ENCODE data around the gene GUCY2F. TPM values are rescaled to one million over a fixed set of nuclear protein-coding genes. Genes with fewer than 3 reads are reported as not detected.

Gene GUCY2F
- polyA plus RNA-seq, 6 donors from 2014 or later: not detected

DNA sequence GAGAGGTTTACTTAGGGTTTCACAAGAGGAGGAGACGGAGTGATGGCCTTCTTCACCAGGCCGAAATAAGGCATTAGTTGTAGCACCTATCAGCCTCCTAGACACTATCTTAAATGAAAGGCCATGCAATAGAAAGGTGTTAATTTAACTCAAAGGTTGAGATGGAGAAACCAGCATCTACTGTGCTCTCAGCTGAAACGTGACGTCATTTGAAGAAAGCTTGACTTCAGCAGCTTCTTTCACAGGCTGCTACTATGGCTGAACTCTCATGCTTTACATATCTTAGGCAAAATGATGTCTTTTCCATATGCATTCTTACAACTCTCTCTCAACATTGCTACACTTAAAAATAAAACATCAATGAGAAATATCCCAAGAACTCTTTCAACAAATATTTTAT, 99.6 kb downstream of the GUCY2F start:
- Mint-ChIP-seq H3K27me3 (peaks cover 0 to 3% (median 0%) of the 10 kb centered on the region in 3 donors), H3K9me3 (peaks cover 0 to 3% (median 0%) of the 10 kb centered on the region in 7 donors), H3K4me3 (no peak overlapping the region), H3K27ac (no peak overlapping the region), H3K36me3 (no peaks in the 10 kb centered on the region), H3K4me1 (no peaks in the 10 kb centered on the region)
- no peak for DNase-seq
- no peak for ATAC-seq (ENCODE audit: low read depth in 2 of 2)

- Mint-ChIP-seq H3K9me3 (peaks cover 0 to 3% (median 0%) of the 10 kb centered on the region in 7 donors), H3K27ac (no peak overlapping the region), H3K36me3 (no peaks in the 10 kb centered on the region), H3K4me1 (no peaks in the 10 kb centered on the region), H3K4me3 (no peak overlapping the region), H3K27me3 (peaks cover 7 to 10% (median 10%) of the 10 kb centered on the region in 3 donors)
- DNase-seq (no peak), ATAC-seq (ENCODE audit: low read depth in 2 of 2) (no peak)
These were observed 103.6 kb downstream of the GUCY2F start for GRCh38 chrX:109378281-109378680.

GRCh38 chrX:109374262-109374960, 107.5 kb downstream of the GUCY2F start:
- DNase-seq (no peak), ATAC-seq (ENCODE audit: low read depth in 2 of 2) (no peak)
- H3K4me1 Mint-ChIP-seq: no peaks in the 10 kb centered on the region
- no peak overlapping the region for H3K4me3 Mint-ChIP-seq
- H3K27ac Mint-ChIP-seq: no peak overlapping the region
- peaks cover 7 to 10% (median 10%) of the 10 kb centered on the region in 3 donors for H3K27me3 Mint-ChIP-seq
- H3K36me3 Mint-ChIP-seq: no peaks in the 10 kb centered on the region
- H3K9me3 Mint-ChIP-seq: peaks cover 0 to 2% (median 0%) of the 10 kb centered on the region in 7 donors

GRCh38 chrX:109373468-109373867, 108.4 kb downstream of the GUCY2F start:
- Mint-ChIP-seq H3K36me3 (no peaks in the 10 kb centered on the region), H3K4me3 (no peak overlapping the region), H3K27ac (no peak overlapping the region), H3K27me3 (peaks cover 7 to 10% (median 7%) of the 10 kb centered on the region in 3 donors), H3K9me3 (peaks cover 0 to 2% (median 0%) of the 10 kb centered on the region in 7 donors), H3K4me1 (no peaks in the 10 kb centered on the region)
- no peak for ATAC-seq (ENCODE audit: low read depth in 2 of 2)
- no peak for DNase-seq

GRCh38 chrX:109372716-109373115, 109.2 kb downstream of the GUCY2F start:
- Mint-ChIP-seq H3K36me3 (no peaks in the 10 kb centered on the region), H3K4me1 (no peaks in the 10 kb centered on the region), H3K9me3 (peaks cover 0 to 2% (median 0%) of the 10 kb centered on the region in 7 donors), H3K4me3 (no peak overlapping the region), H3K27ac (no peak overlapping the region), H3K27me3 (peaks cover 7 to 10% (median 7%) of the 10 kb centered on the region in 3 donors)
- ATAC-seq (ENCODE audit: low read depth in 2 of 2): no peak
- no peak for DNase-seq

- ATAC-seq (ENCODE audit: low read depth in 2 of 2) (no peak), DNase-seq (no peak)
- Mint-ChIP-seq H3K27ac (no peak overlapping the region), H3K4me1 (no peaks in the 10 kb centered on the region), H3K9me3 (peaks cover 0 to 2% (median 0%) of the 10 kb centered on the region in 7 donors), H3K36me3 (no peaks in the 10 kb centered on the region), H3K4me3 (no peak overlapping the region), H3K27me3 (peaks cover 7 to 10% (median 9%) of the 10 kb centered on the region in 3 donors)
These were observed 109.6 kb downstream of the GUCY2F start for GRCh38 chrX:109372291-109372690.

DNA sequence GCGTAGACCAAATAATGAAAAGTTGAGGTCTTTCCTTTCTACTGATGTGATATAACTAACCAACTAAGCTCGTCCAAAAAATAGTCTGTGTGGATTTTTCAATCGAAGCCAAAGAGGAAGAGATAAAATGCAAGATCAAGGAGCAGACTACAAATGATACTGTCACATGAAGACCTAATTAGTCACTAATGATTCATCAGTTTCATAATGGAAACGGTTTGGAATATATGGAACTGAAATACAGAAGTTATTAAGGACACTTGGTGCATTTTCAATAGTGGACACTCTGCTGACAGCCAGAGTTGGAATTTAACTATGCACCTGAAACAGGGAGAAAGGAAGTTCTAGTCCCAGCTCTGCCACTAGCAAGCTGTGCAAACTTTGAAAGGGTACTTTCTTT, 119.8 kb downstream of the GUCY2F start:
- Mint-ChIP-seq H3K36me3 (no peaks in the 10 kb centered on the region), H3K27me3 (peaks cover 0 to 1% (median 0%) of the 10 kb centered on the region in 3 donors)

DNA sequence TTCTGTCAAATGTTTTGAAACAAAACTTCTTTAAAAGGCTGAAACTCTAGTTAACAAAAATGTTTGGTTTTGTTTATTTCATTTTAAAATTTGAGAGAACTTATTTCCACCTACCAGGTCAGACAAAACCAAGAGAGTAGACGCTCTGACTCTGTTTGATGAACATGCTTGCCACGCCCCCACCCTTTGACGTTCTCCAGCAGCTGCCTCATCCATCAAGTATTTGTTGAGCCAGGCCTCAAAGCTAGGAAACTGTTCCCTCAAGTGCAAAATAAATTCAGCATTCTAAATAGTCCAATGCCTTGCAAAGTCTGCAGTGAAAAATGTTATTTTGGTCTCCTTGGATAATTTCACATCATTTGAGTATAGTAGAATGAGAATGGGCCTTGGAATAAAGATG, 121.6 kb downstream of the GUCY2F start:
- ATAC-seq (ENCODE audit: low read depth in 2 of 2) (no peak), DNase-seq (no peak)
- no peak overlapping the region for H3K4me3 Mint-ChIP-seq
- no peaks in the 10 kb centered on the region for H3K27me3 Mint-ChIP-seq
- no peaks in the 10 kb centered on the region for H3K36me3 Mint-ChIP-seq
- no peak overlapping the region for H3K27ac Mint-ChIP-seq
- H3K9me3 Mint-ChIP-seq: peaks cover 0 to 4% (median 1%) of the 10 kb centered on the region in 7 donors
- H3K4me1 Mint-ChIP-seq: no peaks in the 10 kb centered on the region

More for the DNA sequence above, 119.8 kb downstream of the GUCY2F start:
- peaks cover 0 to 4% (median 1%) of the 10 kb centered on the region in 7 donors for H3K9me3 Mint-ChIP-seq
- H3K4me1 Mint-ChIP-seq: no peaks in the 10 kb centered on the region
- H3K27ac Mint-ChIP-seq: no peak overlapping the region
- no peak for DNase-seq
- no peak for ATAC-seq (ENCODE audit: low read depth in 2 of 2)
- no peak overlapping the region for H3K4me3 Mint-ChIP-seq

DNA sequence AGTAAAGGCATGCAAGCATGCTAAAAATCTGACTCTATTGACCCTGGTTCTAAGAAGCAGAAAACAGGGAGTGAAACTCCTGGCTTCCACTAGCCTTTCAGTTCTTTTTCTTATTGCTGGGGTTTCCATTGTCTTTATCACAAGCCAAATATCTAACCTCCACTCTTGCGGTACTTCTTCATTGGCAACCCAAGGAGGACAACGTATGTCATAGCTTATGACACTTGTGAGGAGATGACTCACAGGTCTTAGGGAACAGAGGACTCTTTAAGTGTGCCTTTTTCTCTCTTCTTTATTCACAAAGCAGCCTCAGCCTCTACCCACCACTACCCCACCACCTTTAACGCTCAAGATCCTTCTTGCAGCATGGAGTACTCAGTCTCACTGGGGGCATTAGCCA, 124.2 kb downstream of the GUCY2F start:
- peaks cover 0 to 4% (median 0%) of the 10 kb centered on the region in 7 donors for H3K9me3 Mint-ChIP-seq
- no peak for DNase-seq
- ATAC-seq (ENCODE audit: low read depth in 2 of 2): no peak
- H3K27me3 Mint-ChIP-seq: no peaks in the 10 kb centered on the region
- no peak overlapping the region for H3K27ac Mint-ChIP-seq
- H3K4me1 Mint-ChIP-seq: no peaks in the 10 kb centered on the region
- H3K36me3 Mint-ChIP-seq: no peaks in the 10 kb centered on the region
- H3K4me3 Mint-ChIP-seq: no peak overlapping the region

DNA sequence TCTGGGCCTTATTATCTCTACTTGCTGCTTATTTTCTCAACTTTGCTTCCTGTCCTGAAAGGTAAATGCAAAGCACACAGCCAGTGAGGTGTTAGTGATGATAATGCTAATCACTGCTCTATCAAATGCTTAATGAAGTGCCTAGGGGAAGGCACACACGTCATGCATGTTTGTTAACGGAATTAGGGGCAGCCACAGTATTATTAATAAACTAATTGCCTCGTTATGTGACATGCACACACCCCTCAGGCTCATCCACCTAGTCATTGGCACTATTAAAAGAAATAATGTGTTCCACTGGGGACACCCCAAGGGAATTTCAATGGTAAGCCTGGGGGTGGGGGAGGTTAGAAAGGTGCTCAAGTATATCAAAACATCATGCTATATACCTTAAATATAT, 125.2 kb downstream of the GUCY2F start:
- Mint-ChIP-seq H3K4me1 (no peaks in the 10 kb centered on the region), H3K27me3 (no peaks in the 10 kb centered on the region), H3K27ac (no peak overlapping the region), H3K4me3 (no peak overlapping the region), H3K9me3 (peaks cover 0 to 4% (median 0%) of the 10 kb centered on the region in 7 donors), H3K36me3 (no peaks in the 10 kb centered on the region)
- DNase-seq (no peak), ATAC-seq (ENCODE audit: low read depth in 2 of 2) (no peak)

GRCh38 chrX:109352066-109352588, 129.8 kb downstream of the GUCY2F start:
- Mint-ChIP-seq H3K4me1 (no peaks in the 10 kb centered on the region), H3K36me3 (no peaks in the 10 kb centered on the region), H3K4me3 (no peak overlapping the region), H3K27me3 (no peaks in the 10 kb centered on the region), H3K27ac (no peak overlapping the region), H3K9me3 (peaks cover 0 to 4% (median 0%) of the 10 kb centered on the region in 7 donors)
- DNase-seq: no peak
- no peak for ATAC-seq (ENCODE audit: low read depth in 2 of 2)

GRCh38 chrX:109351557-109351956, 130.3 kb downstream of the GUCY2F start:
- no peaks in the 10 kb centered on the region for H3K36me3 Mint-ChIP-seq
- H3K4me3 Mint-ChIP-seq: no peak overlapping the region
- no peak for ATAC-seq (ENCODE audit: low read depth in 2 of 2)
- H3K9me3 Mint-ChIP-seq: peaks cover 0 to 4% (median 0%) of the 10 kb centered on the region in 7 donors
- no peak for DNase-seq
- no peak overlapping the region for H3K27ac Mint-ChIP-seq
- H3K4me1 Mint-ChIP-seq: no peaks in the 10 kb centered on the region
- peaks cover 0 to 1% (median 0%) of the 10 kb centered on the region in 3 donors for H3K27me3 Mint-ChIP-seq

GRCh38 chrX:109350551-109350950, 131.3 kb downstream of the GUCY2F start:
- Mint-ChIP-seq H3K4me1 (no peaks in the 10 kb centered on the region), H3K27me3 (peaks cover 0 to 3% (median 0%) of the 10 kb centered on the region in 3 donors), H3K9me3 (peaks cover 0 to 4% (median 0%) of the 10 kb centered on the region in 7 donors), H3K36me3 (no peaks in the 10 kb centered on the region), H3K27ac (peak overlapping the region in 1 of 6 donors; percentile 59), H3K4me3 (no peak overlapping the region)
- DNase-seq (no peak), ATAC-seq (ENCODE audit: low read depth in 2 of 2) (no peak)

- no peak overlapping the region for H3K27ac Mint-ChIP-seq
- DNase-seq (no peak), ATAC-seq (ENCODE audit: low read depth in 2 of 2) (no peak)
- H3K4me3 Mint-ChIP-seq: no peak overlapping the region
- H3K27me3 Mint-ChIP-seq: peaks cover 0 to 3% (median 0%) of the 10 kb centered on the region in 3 donors
- H3K9me3 Mint-ChIP-seq: peaks cover 0 to 2% (median 0%) of the 10 kb centered on the region in 7 donors
- H3K36me3 Mint-ChIP-seq: no peaks in the 10 kb centered on the region
- no peaks in the 10 kb centered on the region for H3K4me1 Mint-ChIP-seq
These were observed 131.8 kb downstream of the GUCY2F start for GRCh38 chrX:109350051-109350450.
